Skeletal muscle cell (primary cell): Measurements from ENCODE around the gene MINDY1.

Experiments
- DNase-seq: peaks from one replicate; pipeline ENCODE4 v3.0.0-alpha.2; 2010; ENCODE audit warnings: low read depth
- H3K4me3 ChIP-seq: 2 replicates; pipeline ENCODE4 v1.5.1; 2011; ENCODE audit warnings: low read depth, mild to moderate bottlenecking, control low read depth, low read length, moderate library complexity

The MINDY1 gene

GRCh38 chr1:150995896-150996295 is 10.8 kb downstream of the MINDY1 start:
- H3K4me3 ChIP-seq: no peak overlapping the region
- DNase-seq: no peak

- H3K4me3 ChIP-seq: no peak overlapping the region
- DNase-seq: no peak
Measured at GRCh38 chr1:150995460-150995859, 11.2 kb downstream of the MINDY1 start.

- H3K4me3 ChIP-seq: no peak overlapping the region
- no peak for DNase-seq
Measured at GRCh38 chr1:150994248-150994647, 12.5 kb downstream of the MINDY1 start.

- H3K4me3 ChIP-seq: no peak overlapping the region
- no peak for DNase-seq
Measured at GRCh38 chr1:150992626-150993025, 14.1 kb downstream of the MINDY1 start.

- no peak for DNase-seq
- H3K4me3 ChIP-seq: no peak overlapping the region
Measured at GRCh38 chr1:150987924-150988323, 18.8 kb downstream of the MINDY1 start.

- no peak for DNase-seq
- H3K4me3 ChIP-seq: no peak overlapping the region
Measured at GRCh38 chr1:150985179-150985825, 21.4 kb downstream of the MINDY1 start.

GRCh38 chr1:150981805-150982712 is 24.6 kb downstream of the MINDY1 start, which contains the start of gene ANXA9:
TSS of gene ANXA9 (plus strand) at chr1:150982292. CDS start at chr1:150983106, 814 bp downstream.
- no peak for DNase-seq
- no peak within 1 kb of the TSS for H3K4me3 ChIP-seq

- DNase-seq: no peak
- H3K4me3 ChIP-seq: no peak overlapping the region
Measured at GRCh38 chr1:150981177-150981804, 25.4 kb downstream of the MINDY1 start.

- H3K4me3 ChIP-seq: no peak overlapping the region
- DNase-seq: peak; percentile 44
Measured at GRCh38 chr1:150979092-150980056, 27.3 kb downstream of the MINDY1 start.

GRCh38 chr1:150976879-150977694 is 29.6 kb downstream of the MINDY1 start:
- H3K4me3 ChIP-seq: no peak overlapping the region
- no peak for DNase-seq

- no peak overlapping the region for H3K4me3 ChIP-seq
- no peak for DNase-seq
Measured at GRCh38 chr1:150976401-150976821, 30.3 kb downstream of the MINDY1 start.

- peak within 1 kb of the TSS; percentile 83 for H3K4me3 ChIP-seq
- peak; percentile 31 for DNase-seq
Measured at GRCh38 chr1:150974580-150975478, 31.9 kb downstream of the MINDY1 start, which contains the start of gene CERS2. TSS of gene CERS2 (minus strand) at chr1:150974835. CDS start at chr1:150969090, 5,745 bp downstream.

GRCh38 chr1:150973836-150974579 is 32.7 kb downstream of the MINDY1 start:
- peak overlapping the region; percentile 83 for H3K4me3 ChIP-seq
- no peak for DNase-seq

- DNase-seq: no peak
Measured at GRCh38 chr1:150973258-150973835, 33.4 kb downstream of the MINDY1 start.

GRCh38 chr1:150972417-150972940 is 34.2 kb downstream of the MINDY1 start:
- no peak for DNase-seq
- H3K4me3 ChIP-seq: peak overlapping the region; percentile 83

More at GRCh38 chr1:150973258-150973835, 33.4 kb downstream of the MINDY1 start:
- peak overlapping the region; percentile 83 for H3K4me3 ChIP-seq
